ENCODE data around the gene WNT6.

- TF ChIP-seq CTCF (IDR thresholded peaks at IDR 0.05) (no peak), POLR2A (IDR thresholded peaks at IDR 0.05) (no peak)
Observed at GRCh38 chr2:218878486-218878885, 18.9 kb downstream of the WNT6 start.
